Measurements from ENCODE around the gene NPPC.

- no peak for TF ChIP-seq OSR1 (CRISPR knock-in tag; IDR thresholded peaks at IDR 0.05)
- TF ChIP-seq POU6F1 (CRISPR knock-in tag; IDR thresholded peaks at IDR 0.05; ENCODE audit: borderline replicate concordance, low read depth): no peak
- TF ChIP-seq CREB5 (CRISPR knock-in tag; IDR thresholded peaks at IDR 0.05; ENCODE audit: low read depth): no peak
- TF ChIP-seq ARNTL (CRISPR knock-in tag; IDR thresholded peaks at IDR 0.05; ENCODE audit: borderline replicate concordance, low read depth): no peak
- no peak for TF ChIP-seq GLIS3 (CRISPR knock-in tag; IDR thresholded peaks at IDR 0.05)
- TF ChIP-seq ISL1 (CRISPR knock-in tag; IDR thresholded peaks at IDR 0.05): no peak
- TF ChIP-seq TOX (CRISPR knock-in tag; IDR thresholded peaks at IDR 0.05; ENCODE audit: borderline replicate concordance): no peak
- no peak for TF ChIP-seq PATZ1 (CRISPR knock-in tag; IDR thresholded peaks at IDR 0.05; ENCODE audit: borderline replicate concordance)
- no peak for TF ChIP-seq ZNF70 (CRISPR knock-in tag; IDR thresholded peaks at IDR 0.05)
- TF ChIP-seq RARB (CRISPR knock-in tag; IDR thresholded peaks at IDR 0.05): no peak
- TF ChIP-seq ZNF8 (CRISPR knock-in tag; IDR thresholded peaks at IDR 0.05): no peak
- no peak for TF ChIP-seq TCF4 (CRISPR knock-in tag; IDR thresholded peaks at IDR 0.05; ENCODE audit: borderline replicate concordance)
- TF ChIP-seq ZFP3 (CRISPR knock-in tag; IDR thresholded peaks at IDR 0.05): no peak
- no peak for TF ChIP-seq ZFP30 (CRISPR knock-in tag; IDR thresholded peaks at IDR 0.05)
Measured at GRCh38 chr2:231918501-231919330, 7.5 kb downstream of the NPPC start.

All from SK-N-SH treated with all-trans-retinoic acid at 6 μM for 48 hours (cell line).